Prostate gland (tissue), 2 donors: ENCODE measurements around the gene TYW5.

Experiments used
- CTCF ChIP-seq, 4 experiments: fragments of 200-600 bp in 2 of 4; fragments of 450-650 bp in 2 of 4; sonication (generic) in 2 of 4; IDR thresholded peaks; 1 replicate in 3 of 4; 2 replicates in 1 of 4; pipeline ENCODE4 v1.5.1; 2016 to 2019; ENCODE audit warnings: antibody characterized with exemption in 4 of 4, mild to moderate bottlenecking in 2 of 4, moderate library complexity in 2 of 4
- POLR2A ChIP-seq: fragments of 450-650 bp; IDR thresholded peaks from one replicate; pipeline ENCODE4 v1.6.1; 2016; ENCODE audit warnings: antibody characterized with exemption, mild to moderate bottlenecking

- TF ChIP-seq CTCF (IDR thresholded peaks at IDR 0.05) (no peak), POLR2A (no peak)
Observed at GRCh38 chr2:199911877-199912161, 43.5 kb downstream of the TYW5 start.
